Activated CD8-positive, alpha-beta memory T cell treated with anti-CD3 and anti-CD28 coated beads for 24 hours (primary cell): ENCODE data around the gene ATP11C.
"Not testable (repeated sequence)": the region's sequence is repeated elsewhere in the genome, so short reads cannot be mapped to it uniquely, and the experiment has no call there.

Experiments used
- DNase-seq: peaks from one replicate; pipeline ENCODE4 v3.0.0-alpha.2; 2020

ATP11C gene

GRCh38 chrX:139924069-139924695, 8.7 kb downstream of the ATP11C start:
- no peak for DNase-seq

- not testable (repeated sequence) for DNase-seq
These were observed 11.7 kb downstream of the ATP11C start for GRCh38 chrX:139921142-139921541.

GRCh38 chrX:139920316-139920715, 12.5 kb downstream of the ATP11C start:
- DNase-seq = no peak

GRCh38 chrX:139914421-139914820, 18.4 kb downstream of the ATP11C start:
- DNase-seq = no peak

GRCh38 chrX:139909712-139910111, 23.1 kb downstream of the ATP11C start:
- DNase-seq = no peak

GRCh38 chrX:139907078-139907477, 25.8 kb downstream of the ATP11C start:
- no peak for DNase-seq

GRCh38 chrX:139905743-139906142, 27.1 kb downstream of the ATP11C start:
- DNase-seq = no peak

- DNase-seq = no peak
These were observed 27.8 kb downstream of the ATP11C start for GRCh38 chrX:139905051-139905450.

- no peak for DNase-seq
These were observed 29.6 kb downstream of the ATP11C start for GRCh38 chrX:139903210-139903609.

GRCh38 chrX:139902559-139902958, 30.3 kb downstream of the ATP11C start:
- no peak for DNase-seq

- DNase-seq = no peak
These were observed 34.5 kb downstream of the ATP11C start for GRCh38 chrX:139898334-139898733.

- no peak for DNase-seq
These were observed 40.3 kb downstream of the ATP11C start for GRCh38 chrX:139892512-139892911.

- no peak for DNase-seq
These were observed 41.7 kb downstream of the ATP11C start for GRCh38 chrX:139890991-139891700.

- DNase-seq = no peak
These were observed 43.1 kb downstream of the ATP11C start for GRCh38 chrX:139889760-139890159.

- DNase-seq = no peak
These were observed 48.9 kb downstream of the ATP11C start for GRCh38 chrX:139883984-139884383.

GRCh38 chrX:139882299-139882698, 50.6 kb downstream of the ATP11C start:
- DNase-seq = no peak

- no peak for DNase-seq
These were observed 51.3 kb downstream of the ATP11C start for GRCh38 chrX:139881572-139881971.

GRCh38 chrX:139881130-139881529, 51.7 kb downstream of the ATP11C start:
- DNase-seq = no peak

- no peak for DNase-seq
These were observed 55.0 kb downstream of the ATP11C start for GRCh38 chrX:139877710-139878414.

- no peak for DNase-seq
These were observed 57.0 kb downstream of the ATP11C start for GRCh38 chrX:139875841-139876240.

- no peak for DNase-seq
These were observed 63.1 kb downstream of the ATP11C start for GRCh38 chrX:139869796-139870195.

GRCh38 chrX:139864640-139865039, 68.2 kb downstream of the ATP11C start:
- no peak for DNase-seq

GRCh38 chrX:139862208-139862607, 70.6 kb downstream of the ATP11C start:
- no peak for DNase-seq

- DNase-seq = not testable (repeated sequence)
These were observed 76.0 kb downstream of the ATP11C start for GRCh38 chrX:139856826-139857225.
